ENCODE measurements around the gene C1QTNF12.

C1QTNF12 gene

GRCh38 chr1:1213345-1214265 lies 32.9 kb downstream of the C1QTNF12 start, which contains the start of gene TNFRSF4:
TSS of gene TNFRSF4 (minus strand) at chr1:1214153. CDS start at chr1:1214127, 26 bp downstream.
- no peak within 1 kb of the TSS for H4K8ac ChIP-seq (ENCODE audit: low read length)
- H3K18ac ChIP-seq (ENCODE audit: low read depth in 1 of 2, low read length in 2 of 2), result no peak within 1 kb of the TSS
- H3K4me1 ChIP-seq (ENCODE audit: control insufficient read depth, insufficient read depth, low read depth, low read length), result peaks cover 66% of the 10 kb centered on the region
- no peak for DNase-seq
- H3K9ac ChIP-seq (ENCODE audit: low read length), result no peak within 1 kb of the TSS
- H3K36me3 ChIP-seq (ENCODE audit: control insufficient read depth in 1 of 2, insufficient read depth in 2 of 2, low read depth in 1 of 2, low read length in 2 of 2), result peaks cover 29 to 42% of the 10 kb centered on the region in 2 experiments
- no peak within 1 kb of the TSS for H2BK12ac ChIP-seq (ENCODE audit: low read length in 2 of 2)
- H2BK5ac ChIP-seq (ENCODE audit: low read depth, low read length, poor library complexity, severe bottlenecking), result no peak within 1 kb of the TSS
- peaks cover 0 to 4% of the 10 kb centered on the region in 2 experiments for H3K27me3 ChIP-seq (ENCODE audit: control insufficient read depth in 1 of 2, insufficient read depth in 1 of 2, low read length in 2 of 2)
- H3K9me3 ChIP-seq (ENCODE audit: control insufficient read depth, low read length), result no peaks in the 10 kb centered on the region
- H2AFZ ChIP-seq (ENCODE audit: low read depth, low read length), result no peak within 1 kb of the TSS
- H3K4me3 ChIP-seq (ENCODE audit: insufficient read depth in 1 of 2, low read depth in 1 of 2, low read length in 2 of 2), result no peak within 1 kb of the TSS
- H4K91ac ChIP-seq (ENCODE audit: low read length), result no peak within 1 kb of the TSS
- WGBS, result 90% methylated on average over 56 of the region's 56 CpGs
- H3K14ac ChIP-seq (ENCODE audit: low read length in 2 of 2), result no peak within 1 kb of the TSS
- H3K23ac ChIP-seq (ENCODE audit: low read length in 2 of 2), result peak within 1 kb of the TSS in 1 of 2 experiments; percentile 18
- peaks cover 16% of the 10 kb centered on the region for H3K79me1 ChIP-seq (replicated peaks; ENCODE audit: low read length, poor library complexity, severe bottlenecking)
- no peak within 1 kb of the TSS for H3K27ac ChIP-seq (ENCODE audit: low read length, poor library complexity, severe bottlenecking)
- no peak within 1 kb of the TSS for H2AK5ac ChIP-seq (ENCODE audit: low read length, severe bottlenecking)
- H3K4ac ChIP-seq (ENCODE audit: low read depth in 1 of 2, low read length in 2 of 2), result no peak within 1 kb of the TSS
- H2BK15ac ChIP-seq (ENCODE audit: low read depth, poor library complexity, severe bottlenecking), result no peak within 1 kb of the TSS
- no peak within 1 kb of the TSS for H2BK120ac ChIP-seq (ENCODE audit: low read depth, low read length)
- no peak within 1 kb of the TSS for H3K4me2 ChIP-seq (ENCODE audit: low read length, poor library complexity, severe bottlenecking)

GRCh38 chr1:1212780-1213344 lies 33.7 kb downstream of the C1QTNF12 start:
- H3K27me3 ChIP-seq (ENCODE audit: control insufficient read depth in 1 of 2, insufficient read depth in 1 of 2, low read length in 2 of 2), result peaks cover 0 to 4% of the 10 kb centered on the region in 2 experiments
- no peak overlapping the region for H3K4ac ChIP-seq (ENCODE audit: low read depth in 1 of 2, low read length in 2 of 2)
- H3K36me3 ChIP-seq (ENCODE audit: control insufficient read depth in 1 of 2, insufficient read depth in 2 of 2, low read depth in 1 of 2, low read length in 2 of 2), result peaks cover 21 to 35% of the 10 kb centered on the region in 2 experiments
- H2BK12ac ChIP-seq (ENCODE audit: low read length in 2 of 2), result no peak overlapping the region
- H3K4me3 ChIP-seq (ENCODE audit: insufficient read depth in 1 of 2, low read depth in 1 of 2, low read length in 2 of 2), result no peak overlapping the region
- 90% methylated on average over 21 of the region's 24 CpGs for WGBS
- H3K18ac ChIP-seq (ENCODE audit: low read depth in 1 of 2, low read length in 2 of 2), result no peak overlapping the region
- no peak overlapping the region for H3K14ac ChIP-seq (ENCODE audit: low read length in 2 of 2)
- H3K23ac ChIP-seq (ENCODE audit: low read length in 2 of 2), result peak overlapping the region in 1 of 2 experiments; percentile 18
- H3K27ac ChIP-seq (ENCODE audit: low read length, poor library complexity, severe bottlenecking), result no peak overlapping the region
- no peak overlapping the region for H4K8ac ChIP-seq (ENCODE audit: low read length)
- H2AK5ac ChIP-seq (ENCODE audit: low read length, severe bottlenecking), result no peak overlapping the region
- no peak overlapping the region for H3K4me2 ChIP-seq (ENCODE audit: low read length, poor library complexity, severe bottlenecking)
- H4K91ac ChIP-seq (ENCODE audit: low read length), result no peak overlapping the region
- DNase-seq, result no peak
- no peak overlapping the region for H3K9ac ChIP-seq (ENCODE audit: low read length)
- H2AFZ ChIP-seq (ENCODE audit: low read depth, low read length), result no peak overlapping the region
- H3K79me1 ChIP-seq (replicated peaks; ENCODE audit: low read length, poor library complexity, severe bottlenecking), result peaks cover 15% of the 10 kb centered on the region
- no peaks in the 10 kb centered on the region for H3K9me3 ChIP-seq (ENCODE audit: control insufficient read depth, low read length)
- H2BK5ac ChIP-seq (ENCODE audit: low read depth, low read length, poor library complexity, severe bottlenecking), result no peak overlapping the region
- no peak overlapping the region for H2BK15ac ChIP-seq (ENCODE audit: low read depth, poor library complexity, severe bottlenecking)
- no peak overlapping the region for H2BK120ac ChIP-seq (ENCODE audit: low read depth, low read length)
- H3K4me1 ChIP-seq (ENCODE audit: control insufficient read depth, insufficient read depth, low read depth, low read length), result peaks cover 65% of the 10 kb centered on the region

- Histone ChIP-seq H3K27ac (ENCODE audit: low read length, poor library complexity, severe bottlenecking) (no peak overlapping the region), H3K27me3 (ENCODE audit: control insufficient read depth in 1 of 2, insufficient read depth in 1 of 2, low read length in 2 of 2) (peaks cover 0 to 13% of the 10 kb centered on the region in 2 experiments), H3K4me2 (ENCODE audit: low read length, poor library complexity, severe bottlenecking) (no peak overlapping the region), H3K4me3 (ENCODE audit: insufficient read depth in 1 of 2, low read depth in 1 of 2, low read length in 2 of 2) (no peak overlapping the region), H2BK12ac (ENCODE audit: low read length in 2 of 2) (no peak overlapping the region), H3K36me3 (ENCODE audit: control insufficient read depth in 1 of 2, insufficient read depth in 2 of 2, low read depth in 1 of 2, low read length in 2 of 2) (peaks cover 12 to 24% of the 10 kb centered on the region in 2 experiments), H2BK15ac (ENCODE audit: low read depth, poor library complexity, severe bottlenecking) (peak overlapping the region; percentile 20), H2AK5ac (ENCODE audit: low read length, severe bottlenecking) (no peak overlapping the region), H3K4me1 (ENCODE audit: control insufficient read depth, insufficient read depth, low read depth, low read length) (peaks cover 66% of the 10 kb centered on the region), H3K9me3 (ENCODE audit: control insufficient read depth, low read length) (no peaks in the 10 kb centered on the region), H2BK120ac (ENCODE audit: low read depth, low read length) (no peak overlapping the region), H4K8ac (ENCODE audit: low read length) (no peak overlapping the region), H3K4ac (ENCODE audit: low read depth in 1 of 2, low read length in 2 of 2) (no peak overlapping the region), H2AFZ (ENCODE audit: low read depth, low read length) (no peak overlapping the region), H4K91ac (ENCODE audit: low read length) (peak overlapping the region; percentile 21), H3K23ac (ENCODE audit: low read length in 2 of 2) (no peak overlapping the region), H3K79me1 (replicated peaks; ENCODE audit: low read length, poor library complexity, severe bottlenecking) (peaks cover 12% of the 10 kb centered on the region), H3K9ac (ENCODE audit: low read length) (no peak overlapping the region), H2BK5ac (ENCODE audit: low read depth, low read length, poor library complexity, severe bottlenecking) (no peak overlapping the region), H3K14ac (ENCODE audit: low read length in 2 of 2) (no peak overlapping the region), H3K18ac (ENCODE audit: low read depth in 1 of 2, low read length in 2 of 2) (no peak overlapping the region)
- DNase-seq, result no peak
- WGBS, result 92% methylated on average over 28 of the region's 28 CpGs
Measured at GRCh38 chr1:1211541-1212441, 34.7 kb downstream of the C1QTNF12 start.

Measured in mesenchymal stem cell (in vitro differentiated cells and primary cell).